HCT116 (cell line): Measurements from ENCODE around the gene STARD3NL. TPM values are rescaled to one million over a fixed set of nuclear protein-coding genes. Genes with fewer than 3 reads are reported as not detected.

Experiments
- ATAC-seq: fragments of 200-7000 bp; cut with Tn5 transposase; 2 replicates; pipeline ENCODE4 v1.9.1; 2020; ENCODE audit warnings: mild to moderate bottlenecking, moderate library complexity
- BruUV-seq: library from RNA; stranded (reverse); fragments of 400-500 nt; replicated peaks from 2 replicates; lab custom pipeline; 2021; lab: Mats Ljungman, UMichigan
- CTCF ChIA-PET: fragments of 300-600 bp; sonication (Branson Sonifier 250); formaldehyde crosslinking; loops from one replicate; lab custom pipeline; 2021; ENCODE audit warnings: antibody characterized with exemption; lab: Charles Lee
- POLR2A ChIA-PET: fragments of 300-600, 350-600 bp; sonication (Branson Sonifier 250); formaldehyde crosslinking; loops from one replicate; lab custom pipeline; 2021; ENCODE audit warnings: antibody characterized with exemption; lab: Charles Lee
- RAD21 ChIA-PET, 2 experiments: fragments of 300-600 bp; sonication (Branson Sonifier 250); formaldehyde crosslinking; loops; one replicate each; lab custom pipeline; 2023; ENCODE audit warnings: low total read pairs in 2 of 2; ENCODE audit not compliant: uncharacterized antibody in 2 of 2, unreplicated experiment in 2 of 2, low non-redundant PET in 1 of 2; lab: Charles Lee
- DNase-seq: peaks from one replicate; pipeline ENCODE4 v3.0.0-alpha.2; 2010; ENCODE audit warnings: low read depth, low spot score
- H2AFZ ChIP-seq: fragments of 200-600 bp; shearing (Covaris generic), sonication (generic); 2 replicates; pipeline ENCODE4 v1.6.1; 2017; ENCODE audit warnings: low read depth, mixed run types, mixed read lengths, antibody characterized with exemption, low read length; ENCODE audit not compliant: poor library complexity, severe bottlenecking
- H3K27ac ChIP-seq: 2 replicates; pipeline ENCODE4 v1.5.1; 2012; ENCODE audit warnings: low read depth, low read length
- H3K27me3 ChIP-seq: fragments of 200-600 bp; sonication (generic); 2 replicates; pipeline ENCODE4 v1.6.1; 2016; ENCODE audit warnings: mixed run types, low read length, mixed read lengths; ENCODE audit not compliant: insufficient read depth
- H3K36me3 ChIP-seq, 2 experiments: fragments of 200-500 bp in 1 of 2; fragments of 200-600 bp in 1 of 2; sonication (Bioruptor generic) in 1 of 2; sonication (generic) in 1 of 2; 2 replicates each; pipeline versions ENCODE4 v1.5.1 to v1.6.1; 2014 to 2016; ENCODE audit warnings: low read length in 2 of 2, inconsistent platforms in 1 of 2, mixed read lengths in 1 of 2, mixed run types in 1 of 2; ENCODE audit not compliant: insufficient read depth in 2 of 2, control insufficient read depth in 1 of 2
- H3K4me1 ChIP-seq, 2 experiments: fragments of 200-600 bp in 1 of 2; sonication (generic) in 1 of 2; 2 replicates each; pipeline versions ENCODE4 v1.5.1 to v1.6.1; 2012 to 2017; ENCODE audit warnings: low read length in 2 of 2, inconsistent platforms in 1 of 2, mild to moderate bottlenecking in 1 of 2, mixed read lengths in 1 of 2, mixed run types in 1 of 2, moderate library complexity in 1 of 2; ENCODE audit not compliant: insufficient read depth in 2 of 2, control insufficient read depth in 1 of 2
- H3K4me2 ChIP-seq: fragments of 200-600 bp; sonication (generic); 2 replicates; pipeline ENCODE4 v1.6.1; 2017; ENCODE audit warnings: mixed run types, low read length, mixed read lengths
- H3K4me3 ChIP-seq, 2 experiments: fragments of 200-600 bp in 1 of 2; sonication (generic) in 1 of 2; replicated peaks in 1 of 2; 2 replicates each; pipeline ENCODE4 v1.5.1; 2011 to 2016; ENCODE audit warnings: low read length in 2 of 2, control low read depth in 1 of 2, low read depth in 1 of 2, mild to moderate bottlenecking in 1 of 2, mixed read lengths in 1 of 2, mixed run types in 1 of 2
- H3K79me2 ChIP-seq: fragments of 200-600 bp; sonication (generic); 2 replicates; pipeline ENCODE4 v1.6.1; 2017; ENCODE audit warnings: mild to moderate bottlenecking, mixed run types, low read length, moderate library complexity, mixed read lengths; ENCODE audit not compliant: insufficient read depth
- H3K9ac ChIP-seq: fragments of 200-600 bp; sonication (generic); 2 replicates; pipeline ENCODE4 v1.6.1; 2016; ENCODE audit warnings: low read length, mixed read lengths
- H3K9me2 ChIP-seq: fragments of 200-600 bp; sonication (generic), shearing (Covaris generic); 2 replicates; pipeline ENCODE4 v1.6.1; 2017; ENCODE audit warnings: mixed run types, mild to moderate bottlenecking, moderate library complexity; ENCODE audit not compliant: insufficient read depth
- H3K9me3 ChIP-seq, 2 experiments: fragments of 200-500 bp in 1 of 2; fragments of 200-600 bp in 1 of 2; sonication (Bioruptor generic) in 1 of 2; sonication (generic) in 1 of 2; 2 replicates each; pipeline ENCODE4 v1.6.1; 2014 to 2017; ENCODE audit warnings: low read length in 2 of 2, mixed read lengths in 2 of 2, inconsistent platforms in 1 of 2, low read depth in 1 of 2, mild to moderate bottlenecking in 1 of 2, mixed run types in 1 of 2, moderate library complexity in 1 of 2; ENCODE audit not compliant: control insufficient read depth in 1 of 2, insufficient read depth in 1 of 2
- H4K20me1 ChIP-seq: fragments of 200-600 bp; sonication (generic), shearing (Covaris generic); 2 replicates; pipeline ENCODE4 v1.6.1; 2017; ENCODE audit warnings: mixed run types, mild to moderate bottlenecking, moderate library complexity; ENCODE audit not compliant: insufficient read depth
- CEBPB ChIP-seq: IDR thresholded peaks from 2 replicates; pipeline ENCODE4 v1.6.1; 2012; ENCODE audit warnings: low read depth
- EZH2phosphoT487 ChIP-seq: fragments of 200-600 bp; IDR thresholded peaks from 2 replicates; pipeline ENCODE4 v1.6.1; 2018; ENCODE audit warnings: antibody characterized with exemption, borderline replicate concordance
- RAD21 ChIP-seq: IDR thresholded peaks from 2 replicates; pipeline ENCODE4 v1.6.1; 2012; ENCODE audit warnings: low read depth, mild to moderate bottlenecking
- REST ChIP-seq: IDR thresholded peaks from 2 replicates; pipeline ENCODE4 v1.6.1; 2012; ENCODE audit warnings: low read depth
- SRF ChIP-seq: IDR thresholded peaks from 2 replicates; pipeline ENCODE4 v1.6.1; 2012; ENCODE audit warnings: low read depth
- TCF7L2 ChIP-seq: IDR thresholded peaks from 2 replicates; pipeline ENCODE4 v1.7.0; 2011; ENCODE audit warnings: borderline replicate concordance, inconsistent platforms; ENCODE audit not compliant: insufficient read depth, insufficient read length; ENCODE audit errors: extremely low read depth
- intact Hi-C: fragments of 100-400 bp; cut with micrococcal nuclease; formaldehyde crosslinking; loops from 2 replicates; pipeline ENCODE4 v1.10.0; 2022
- total RNA-seq: library from RNA; stranded (reverse); gene quantifications from one replicate; pipeline ENCODE4 v1.2.1, GENCODE V29; 2021; ENCODE audit not compliant: unreplicated experiment

Gene STARD3NL
- total RNA-seq, 1 experiment from 2014 or later: 32.0 TPM

- ChIA-PET CTCF (interaction anchor here (1.1 kb wide), 1 partner anchor 148 kb away, joined by 3 read pairs; no protein-coding TSS in a partner anchor), RAD21 (no interaction called here), POLR2A (no interaction called here)
- DNase-seq (no peak), ATAC-seq (no peak)
- BruUV-seq: no TSS peak
- H3K4me3 ChIP-seq: no peak overlapping the region
- no peak overlapping the region for H3K9ac ChIP-seq
- TF ChIP-seq EZH2phosphoT487 (no peak), CEBPB (no peak), TCF7L2 (no peak), REST (no peak), SRF (no peak)
- H3K4me1 ChIP-seq: no peaks in the 10 kb centered on the region
- H2AFZ ChIP-seq: no peak overlapping the region
- no peaks in the 10 kb centered on the region for H3K27me3 ChIP-seq
- intact Hi-C loops: loop anchor here (5.0 kb wide), 1 partner anchor 126 kb away; no protein-coding TSS in a partner anchor
- H4K20me1 ChIP-seq: no peaks in the 10 kb centered on the region
- no peak overlapping the region for H3K4me2 ChIP-seq
- H3K36me3 ChIP-seq: 0 out of 4 replicates have a peak, but pooled peaks cover 0 to 2% of the 10 kb centered on the region in 2 experiments
- H3K27ac ChIP-seq: no peak overlapping the region
- H3K9me2 ChIP-seq: no peaks in the 10 kb centered on the region
- no peaks in the 10 kb centered on the region for H3K79me2 ChIP-seq
- H3K9me3 ChIP-seq: no peaks in the 10 kb centered on the region
These were observed 33.4 kb downstream of the STARD3NL start for GRCh38 chr7:38211486-38211885.

DNA sequence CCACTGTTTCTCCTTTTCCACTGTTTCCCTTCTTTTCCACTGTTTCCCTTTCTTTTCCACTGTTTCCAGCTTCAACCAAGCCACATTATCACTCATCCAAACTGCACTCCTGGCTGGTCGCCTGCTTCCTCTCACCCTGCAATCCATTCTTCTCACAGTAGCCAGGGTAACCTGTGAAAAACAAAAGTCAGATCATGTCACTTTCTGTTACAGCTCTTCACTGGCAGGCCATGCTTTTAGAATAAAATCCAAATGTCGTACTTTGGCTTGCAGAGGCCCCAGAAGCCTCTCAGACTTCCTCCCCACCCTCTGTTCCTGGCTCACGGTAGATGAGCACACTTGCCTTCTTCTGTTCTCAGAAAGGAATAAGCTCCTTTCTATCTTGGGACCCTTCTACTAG lies 33.9 kb downstream of the STARD3NL start:
- Histone ChIP-seq H3K79me2 (no peaks in the 10 kb centered on the region), H3K36me3 (0 out of 4 replicates have a peak, but pooled peaks cover 0 to 2% of the 10 kb centered on the region in 2 experiments), H3K9ac (no peak overlapping the region), H3K27ac (no peak overlapping the region), H3K9me2 (no peaks in the 10 kb centered on the region), H3K4me1 (no peaks in the 10 kb centered on the region), H3K27me3 (no peaks in the 10 kb centered on the region), H2AFZ (no peak overlapping the region), H3K4me2 (no peak overlapping the region), H3K4me3 (no peak overlapping the region), H3K9me3 (no peaks in the 10 kb centered on the region), H4K20me1 (no peaks in the 10 kb centered on the region)
- RAD21 ChIA-PET: no interaction called here
- BruUV-seq: no TSS peak
- intact Hi-C loops: loop anchor here (5.0 kb wide), 1 partner anchor 125 kb away; no protein-coding TSS in a partner anchor
- POLR2A ChIA-PET: no interaction called here
- ATAC-seq (no peak), DNase-seq (no peak)
- no peak for TF ChIP-seq RAD21
- CTCF ChIA-PET: interaction anchor here (1.1 kb wide), 1 partner anchor 147 kb away, joined by 3 read pairs; no protein-coding TSS in a partner anchor
